Esophagus (tissue), 2 donors: ENCODE results near the gene EEF1A2. TPM values are rescaled to one million over a fixed set of nuclear protein-coding genes. Genes with fewer than 3 reads are reported as not detected.
"Not testable (repeated sequence)": the region's sequence is repeated elsewhere in the genome, so short reads cannot be mapped to it uniquely, and the experiment has no call there.

Source experiments
- H3K27ac ChIP-seq, 2 donors: one replicate each; pipeline ENCODE4 v1.5.1; 2013; ENCODE audit warnings: low read depth in 2 of 2, mild to moderate bottlenecking in 2 of 2, inconsistent platforms in 1 of 2, low read length in 1 of 2, moderate library complexity in 1 of 2
- H3K27me3 ChIP-seq, 2 donors: one replicate each; pipeline ENCODE4 v1.6.1; 2013; ENCODE audit warnings: low read length in 2 of 2, control low read depth in 1 of 2, mild to moderate bottlenecking in 1 of 2; ENCODE audit not compliant: insufficient read depth in 2 of 2, control insufficient read depth in 1 of 2
- H3K36me3 ChIP-seq, 2 donors: one replicate each; pipeline ENCODE4 v1.6.1; 2013; ENCODE audit warnings: low read length in 1 of 2; ENCODE audit not compliant: control insufficient read depth in 2 of 2, insufficient read depth in 2 of 2
- H3K4me1 ChIP-seq, 2 donors: one replicate each; pipeline ENCODE4 v1.6.1; 2013; ENCODE audit warnings: low read length in 1 of 2; ENCODE audit not compliant: control insufficient read depth in 2 of 2, insufficient read depth in 2 of 2
- H3K4me3 ChIP-seq, 2 donors: one replicate each; pipeline ENCODE4 v1.5.1; 2013; ENCODE audit warnings: low read length in 2 of 2, mild to moderate bottlenecking in 2 of 2, low read depth in 1 of 2, moderate library complexity in 1 of 2
- H3K9me3 ChIP-seq, 2 donors: one replicate each; pipeline ENCODE4 v1.6.1; 2013; ENCODE audit warnings: mild to moderate bottlenecking in 2 of 2, low read depth in 1 of 2, low read length in 1 of 2, moderate library complexity in 1 of 2; ENCODE audit not compliant: control insufficient read depth in 2 of 2, insufficient read depth in 1 of 2
- WGBS, 2 donors: extraction: QIAGEN DNeasy Blood & Tissue Kit; methylation state at CpG; one replicate each; pipeline ENCODE4 v1.1.7; 2013; 5-methylcytosine and 5-hydroxymethylcytosine counted together
- polyA plus RNA-seq, 2 donors: library from polyadenylated mRNA; stranded (reverse); fragments of 200-250 nt; gene quantifications; one replicate each; pipeline ENCODE4 v1.2.3, GENCODE V29; 2013
- donor health status: healthy with polysubstance abuse.
- donor health status: Bipolar disorder and iron deficiency.

The EEF1A2 gene
- polyA plus RNA-seq, 2 donors: 0.86 to 7.3 TPM

DNA sequence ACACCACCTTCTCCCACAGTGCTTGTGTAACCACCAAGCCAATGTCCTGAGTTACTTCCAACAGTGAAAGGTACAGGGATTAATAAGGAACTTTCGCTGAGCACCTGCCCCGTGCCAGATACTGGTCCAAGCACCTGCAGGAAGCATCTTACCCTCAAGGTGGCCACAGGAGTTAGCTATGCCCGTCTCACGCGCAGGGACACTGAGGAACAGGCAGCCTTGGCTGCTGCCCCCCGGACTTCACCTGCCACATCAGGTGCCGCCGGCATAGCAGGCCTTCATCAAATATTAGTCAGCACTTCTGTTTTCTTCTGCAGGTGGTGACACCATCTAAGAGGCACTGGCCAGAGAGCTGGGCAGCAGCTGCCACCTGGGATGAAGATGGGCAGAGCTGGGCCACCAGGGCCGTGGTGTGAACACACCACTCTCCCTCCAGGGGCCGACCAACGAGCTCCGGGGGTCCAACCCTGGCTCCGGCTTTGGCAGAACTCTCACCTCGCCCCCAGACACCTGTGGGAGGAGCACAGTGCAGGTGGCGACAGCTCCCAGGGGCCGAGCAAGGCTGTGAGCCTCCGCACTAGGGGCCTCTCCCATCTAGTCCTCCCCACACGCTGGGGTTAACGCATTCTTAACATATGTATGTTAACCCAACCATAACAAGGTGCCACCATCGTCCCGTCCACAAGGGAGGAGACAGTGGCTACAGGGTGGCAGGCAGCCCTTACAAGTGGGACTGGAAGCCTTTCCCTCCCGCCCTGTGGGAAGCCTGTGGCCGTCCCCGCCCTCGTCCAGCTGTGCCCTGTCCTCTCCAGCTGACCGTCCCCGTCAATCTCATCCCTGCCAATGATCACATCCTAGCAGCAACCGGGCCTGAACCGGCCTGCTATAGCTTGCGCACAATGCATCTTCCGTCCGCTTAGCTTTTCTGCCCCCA is 18.8 kb upstream of the EEF1A2 start:
- no peaks in the 10 kb centered on the region for H3K9me3 ChIP-seq
- H3K27me3 ChIP-seq: no peaks in the 10 kb centered on the region
- no peak overlapping the region for H3K27ac ChIP-seq

DNA sequence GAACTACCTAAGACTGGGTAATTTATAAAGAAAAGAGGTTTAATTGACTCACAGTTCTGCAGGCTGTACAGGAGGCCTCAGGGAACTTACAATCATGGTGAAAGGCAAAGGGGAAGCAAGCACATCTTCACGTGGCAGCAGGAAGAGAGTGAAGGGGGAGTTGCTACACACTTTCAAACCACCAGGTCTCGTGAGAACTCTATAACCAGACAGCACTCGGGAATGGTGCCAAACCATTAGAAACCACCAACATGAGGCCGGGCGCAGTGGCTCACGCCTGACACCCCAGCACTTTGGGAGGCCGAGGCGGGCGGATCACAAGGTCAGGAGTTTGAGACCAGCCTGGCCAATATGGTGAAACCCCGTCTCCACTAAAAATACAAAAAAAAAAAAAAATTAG is 15.6 kb upstream of the EEF1A2 start:
- H3K4me3 ChIP-seq, H3K36me3 ChIP-seq, H3K27me3 ChIP-seq, H3K4me1 ChIP-seq, H3K27ac ChIP-seq, H3K9me3 ChIP-seq: not testable (repeated sequence)
- WGBS, 2 donors: 72 to 75% methylated on average over 10 of the region's 10 CpGs

More for the DNA sequence above, 18.8 kb upstream of the EEF1A2 start:
- Histone ChIP-seq H3K4me1 (peaks cover 0 to 11% of the 10 kb centered on the region in 2 donors), H3K36me3 (peaks cover 0 to 11% of the 10 kb centered on the region in 2 donors), H3K4me3 (no peak overlapping the region)
- WGBS, 2 donors: 90 to 93% methylated on average over 32 of the region's 32 CpGs

DNA sequence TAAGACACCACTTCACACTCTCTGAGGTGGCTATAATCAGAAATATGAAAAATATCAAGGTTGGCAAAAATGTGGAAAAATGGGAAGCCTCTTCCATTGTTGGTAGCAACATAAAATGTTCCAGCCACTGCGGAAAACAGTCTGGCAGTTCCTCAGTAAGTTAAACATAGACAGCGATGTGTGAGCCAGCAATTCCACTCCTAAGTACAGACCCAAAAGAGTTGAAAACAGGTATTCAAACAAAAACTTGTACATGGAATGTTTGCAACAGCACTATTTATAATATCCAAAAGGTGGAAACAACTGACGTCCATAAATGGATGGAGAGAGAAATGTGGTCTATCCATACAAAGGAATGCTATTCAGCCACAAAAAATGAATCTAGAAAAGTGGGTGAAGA is 14.3 kb upstream of the EEF1A2 start:
- Histone ChIP-seq H3K27ac (no peak overlapping the region), H3K4me3 (no peak overlapping the region), H3K4me1 (no peaks in the 10 kb centered on the region), H3K36me3 (no peaks in the 10 kb centered on the region), H3K27me3 (no peaks in the 10 kb centered on the region), H3K9me3 (no peaks in the 10 kb centered on the region)
- WGBS, 2 donors: 87 to 89% methylated on average over 3 of the region's 3 CpGs

DNA sequence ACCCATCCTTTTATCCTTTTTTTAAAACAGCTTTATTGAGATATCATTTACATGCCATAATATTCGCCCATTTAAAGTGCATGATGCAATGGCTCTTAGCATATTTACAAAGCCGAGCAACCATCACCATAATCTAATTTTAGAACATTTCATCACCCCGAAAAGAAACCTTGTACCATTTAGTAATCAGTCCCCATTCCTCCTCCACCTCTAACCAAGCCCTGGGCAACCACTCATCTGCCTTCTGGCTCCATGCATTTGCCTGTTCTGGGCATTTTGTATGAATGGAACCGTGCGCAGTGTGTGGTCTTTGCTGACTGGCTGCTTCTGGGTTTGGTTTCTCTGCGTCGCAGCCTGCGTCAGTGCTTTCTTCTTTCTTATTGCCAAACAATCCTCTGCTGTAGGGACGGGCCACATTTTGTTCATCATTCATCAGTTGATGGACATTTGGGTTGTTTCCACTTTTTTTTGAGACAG is 10.2 kb upstream of the EEF1A2 start:
- 86 to 88% methylated on average over 9 of the region's 9 CpGs for WGBS, 2 donors

DNA sequence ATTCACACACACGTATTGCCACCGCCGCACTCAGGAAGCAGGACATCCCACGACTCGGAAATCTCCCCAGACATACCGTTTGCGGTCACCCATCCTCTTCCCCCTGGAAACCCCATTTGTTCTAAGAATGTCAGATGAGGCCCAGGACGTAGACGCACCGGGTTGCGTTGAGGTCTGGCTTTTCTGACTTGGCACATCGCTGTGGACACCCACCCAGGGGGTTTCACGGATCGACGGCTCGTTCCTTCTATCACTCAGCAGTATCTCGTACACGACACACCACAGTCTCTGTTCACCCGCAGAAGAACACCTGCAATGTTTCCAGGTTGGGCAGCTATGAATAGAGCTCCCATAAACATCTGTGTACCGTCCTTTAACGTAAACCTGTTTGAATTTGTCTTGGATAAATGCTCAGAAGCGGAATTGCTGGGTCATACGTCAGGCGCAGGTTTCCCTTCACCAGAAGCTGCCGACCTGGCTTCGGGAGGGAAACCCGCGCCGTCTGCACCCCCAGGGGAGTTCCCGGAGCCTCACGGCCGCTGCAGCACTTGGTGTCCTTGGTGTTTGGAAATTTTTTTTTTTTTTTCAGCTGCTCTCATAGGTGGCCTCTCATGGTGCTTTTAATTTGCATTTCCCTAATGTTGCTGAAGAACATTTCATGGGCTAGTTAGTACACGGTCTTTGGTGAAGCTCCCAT is 9.3 kb upstream of the EEF1A2 start:
- Histone ChIP-seq H3K27me3 (no peaks in the 10 kb centered on the region), H3K27ac (no peak overlapping the region), H3K9me3 (peaks cover 3 to 14% of the 10 kb centered on the region in 2 donors), H3K4me1 (no peaks in the 10 kb centered on the region), H3K4me3 (no peak overlapping the region), H3K36me3 (no peaks in the 10 kb centered on the region)
- WGBS, 2 donors: 83 to 87% methylated on average over 33 of the region's 33 CpGs

More for the DNA sequence above, 10.2 kb upstream of the EEF1A2 start:
- H3K27ac ChIP-seq: no peak overlapping the region
- no peaks in the 10 kb centered on the region for H3K27me3 ChIP-seq
- peaks cover 3 to 12% of the 10 kb centered on the region in 2 donors for H3K9me3 ChIP-seq
- no peaks in the 10 kb centered on the region for H3K4me1 ChIP-seq
- no peaks in the 10 kb centered on the region for H3K36me3 ChIP-seq
- H3K4me3 ChIP-seq: no peak overlapping the region

DNA sequence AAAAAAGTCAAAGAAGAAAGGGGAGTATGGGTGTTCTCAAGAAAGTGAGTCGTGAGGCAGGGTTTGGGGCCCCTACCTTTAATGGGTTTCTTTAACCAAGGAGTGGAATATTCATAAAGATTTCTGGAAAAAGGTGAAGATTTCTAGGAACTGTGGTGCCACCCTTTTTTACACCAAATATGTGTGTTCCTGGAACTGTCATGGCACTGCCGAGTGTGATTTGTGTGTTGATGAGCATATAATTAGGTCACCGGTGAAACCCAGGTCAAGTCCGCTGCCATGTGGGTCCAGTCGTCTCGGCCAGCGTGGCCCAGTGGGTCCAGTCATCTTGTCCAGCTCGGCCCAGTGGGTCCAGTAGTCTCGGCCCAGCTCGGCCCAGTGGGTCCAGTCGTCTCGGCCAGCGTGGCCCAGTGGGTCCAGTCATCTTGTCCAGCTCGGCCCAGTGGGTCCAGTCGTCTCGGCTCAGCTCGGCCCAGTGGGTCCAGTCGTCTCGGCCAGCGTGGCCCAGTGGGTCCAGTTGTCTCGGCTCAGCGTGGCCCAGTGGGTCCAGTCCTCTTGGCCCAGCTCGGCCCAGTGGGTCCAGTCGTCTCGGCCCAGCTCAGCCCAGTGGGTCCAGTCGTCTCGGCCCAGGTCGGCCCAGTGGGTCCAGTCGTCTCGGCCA is 8.3 kb upstream of the EEF1A2 start:
- Histone ChIP-seq H3K9me3 (peaks cover 3 to 14% of the 10 kb centered on the region in 2 donors), H3K27ac (no peak overlapping the region), H3K4me1 (no peaks in the 10 kb centered on the region), H3K27me3 (no peaks in the 10 kb centered on the region), H3K36me3 (no peaks in the 10 kb centered on the region), H3K4me3 (no peak overlapping the region)
- 91 to 92% methylated on average over 30 of the region's 30 CpGs for WGBS, 2 donors

DNA sequence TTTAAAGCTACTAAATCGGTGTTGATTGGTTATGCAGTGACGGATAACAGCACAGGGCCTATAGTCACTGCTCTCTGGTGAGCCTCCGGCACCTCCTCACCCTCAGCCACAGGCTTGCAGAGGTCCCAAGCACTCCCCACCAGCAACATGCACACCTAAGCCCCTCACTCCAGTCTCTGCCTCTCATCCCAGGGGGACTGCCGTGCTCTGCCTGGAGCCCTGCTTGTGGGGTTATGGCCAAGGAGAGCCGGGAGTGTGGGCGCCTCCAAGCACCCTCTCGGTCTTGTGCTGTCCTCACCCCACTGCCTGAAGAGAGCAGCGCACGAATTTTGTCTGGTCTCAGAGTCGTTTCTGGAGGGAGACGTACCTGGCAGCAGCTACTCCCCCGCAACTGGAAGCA is 6.8 kb upstream of the EEF1A2 start:
- H3K36me3 ChIP-seq: no peaks in the 10 kb centered on the region
- no peak overlapping the region for H3K4me3 ChIP-seq
- H3K27me3 ChIP-seq: no peaks in the 10 kb centered on the region
- 86 to 88% methylated on average over 12 of the region's 12 CpGs for WGBS, 2 donors
- H3K27ac ChIP-seq: no peak overlapping the region
- no peaks in the 10 kb centered on the region for H3K4me1 ChIP-seq
- peaks cover 3 to 14% of the 10 kb centered on the region in 2 donors for H3K9me3 ChIP-seq

DNA sequence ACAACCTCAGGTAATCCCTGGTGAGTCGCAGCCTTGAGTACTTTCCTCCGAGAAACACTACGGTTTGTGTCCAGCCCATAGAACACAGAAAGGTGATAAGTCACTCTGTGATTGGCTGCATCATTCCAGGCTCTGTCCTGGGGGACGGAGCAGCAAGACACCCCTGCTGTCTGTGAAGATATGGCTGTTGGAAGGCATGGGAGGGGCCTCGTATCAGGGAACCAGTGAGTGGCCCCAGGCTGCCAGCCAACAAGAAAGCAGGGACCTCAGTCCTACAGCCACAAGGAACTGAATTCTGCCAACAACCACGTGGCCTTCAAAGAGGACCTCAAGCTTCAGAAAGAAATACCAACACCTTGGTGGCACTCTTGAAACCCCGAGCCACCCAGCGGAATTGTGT is 6.4 kb upstream of the EEF1A2 start:
- peaks cover 3 to 14% of the 10 kb centered on the region in 2 donors for H3K9me3 ChIP-seq
- H3K4me1 ChIP-seq: no peaks in the 10 kb centered on the region
- WGBS, 2 donors: 85% methylated on average over 8 of the region's 8 CpGs
- H3K36me3 ChIP-seq: no peaks in the 10 kb centered on the region
- H3K27me3 ChIP-seq: no peaks in the 10 kb centered on the region
- no peak overlapping the region for H3K4me3 ChIP-seq
- no peak overlapping the region for H3K27ac ChIP-seq

DNA sequence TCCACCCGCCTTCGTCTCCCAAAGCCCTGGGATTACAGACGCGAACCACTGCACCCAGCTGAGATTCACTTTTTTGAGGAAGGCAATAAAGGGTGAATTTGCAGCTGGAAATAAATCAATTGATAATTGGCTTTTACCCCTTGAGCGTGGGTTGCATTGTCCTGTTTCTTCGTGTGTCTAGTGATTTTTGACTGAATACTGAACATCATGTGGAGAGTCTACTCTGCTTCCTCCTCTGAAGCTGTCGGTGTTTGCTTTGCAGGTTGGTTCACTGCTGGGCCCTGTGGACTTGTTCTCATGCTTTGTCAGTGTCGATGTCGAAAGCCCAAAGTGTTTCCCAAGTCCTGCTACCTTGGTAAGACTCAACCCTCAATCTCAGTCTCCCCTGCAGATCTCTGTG is 5.8 kb upstream of the EEF1A2 start:
- Histone ChIP-seq H3K4me3 (no peak overlapping the region), H3K27ac (no peak overlapping the region), H3K4me1 (no peaks in the 10 kb centered on the region), H3K27me3 (peaks cover 0 to 4% of the 10 kb centered on the region in 2 donors), H3K9me3 (peaks cover 3 to 14% of the 10 kb centered on the region in 2 donors), H3K36me3 (no peaks in the 10 kb centered on the region)
- WGBS, 2 donors: 85 to 92% methylated on average over 9 of the region's 9 CpGs
